Body of pancreas (tissue), 4 donors: ENCODE measurements around the gene CCDC92B. TPM values are rescaled to one million over a fixed set of nuclear protein-coding genes. Genes with fewer than 3 reads are reported as not detected.

Source experiments
- ATAC-seq: fragments of 150-250 bp; one replicate; pipeline ENCODE4 v1.9.1; 2016
- DNase-seq, 4 donors: peaks; one replicate each; pipeline ENCODE4 v3.0.0-alpha.2; 2019
- H3K27ac ChIP-seq, 4 donors: fragments of 200-600 bp; sonication (generic); 1 replicate in 3 of 4; 2 replicates in 1 of 4; pipeline versions ENCODE4 v1.5.1 to v1.6.1; 2016 to 2019; ENCODE audit warnings: mild to moderate bottlenecking in 1 of 4, mixed read lengths in 1 of 4, moderate library complexity in 1 of 4
- H3K27me3 ChIP-seq, 2 donors: fragments of 200-600 bp; sonication (generic); one replicate each; pipeline ENCODE4 v1.6.0; 2016; ENCODE audit warnings: mild to moderate bottlenecking in 1 of 2
- H3K36me3 ChIP-seq, 2 donors: fragments of 200-600 bp; sonication (generic); replicated peaks in 1 of 2; 2 replicates each; pipeline ENCODE4 v1.5.1; 2016; ENCODE audit warnings: low read depth in 2 of 2; ENCODE audit not compliant: insufficient read depth in 1 of 2
- H3K4me1 ChIP-seq: fragments of 200-600 bp; sonication (generic); one replicate; pipeline ENCODE4 v1.6.0; 2016
- H3K4me3 ChIP-seq, 2 donors: fragments of 200-600 bp; sonication (generic); 1 replicate in 1 of 2; 2 replicates in 1 of 2; pipeline ENCODE4 v1.5.1; 2016 to 2019
- H3K9me3 ChIP-seq, 3 donors: fragments of 200-600 bp; sonication (generic); 1 replicate in 2 of 3; 2 replicates in 1 of 3; pipeline ENCODE4 v1.5.1; 2016
- CTCF ChIP-seq, 7 experiments: fragments of 450-650 bp in 4 of 7; fragments of 200-600 bp in 3 of 7; sonication (generic) in 3 of 7; IDR thresholded peaks; one replicate each; pipeline ENCODE4 v1.5.1; 2016 to 2019; ENCODE audit warnings: antibody characterized with exemption in 7 of 7
- POLR2A ChIP-seq, 3 donors: fragments of 450-650 bp; IDR thresholded peaks; one replicate each; pipeline ENCODE4 v1.6.1; 2016; ENCODE audit warnings: antibody characterized with exemption in 3 of 3, mild to moderate bottlenecking in 2 of 3
- WGBS, 2 donors: methylation state at CpG; one replicate each; pipeline ENCODE4 v1.1.5; 2017; 5-methylcytosine and 5-hydroxymethylcytosine counted together
- intact Hi-C: fragments of 100-400 bp; cut with DNase I; formaldehyde crosslinking; loops from one replicate; pipeline ENCODE4 v1.15.1; 2023
- total RNA-seq, 2 donors: library from RNA; depleted of rRNA; stranded (reverse); fragments of >200 nt; gene quantifications; one replicate each; pipeline ENCODE4 v1.1.0, GENCODE V29; 2016

Gene CCDC92B
- total RNA-seq, 2 donors from 2014 or later = 0.26 TPM; not detected in 1

GRCh38 chr17:2711608-2712299 lies 37.7 kb downstream of the CCDC92B start, which contains the start of gene CLUH:
TSS of gene CLUH (minus strand) at chr17:2711764. CDS start at chr17:2711661, 103 bp downstream.
- Histone ChIP-seq H3K4me3 (peak within 1 kb of the TSS; percentile 50 to 83), H3K36me3 (no peaks in the 10 kb centered on the region), H3K9me3 (no peaks in the 10 kb centered on the region), H3K27ac (peak within 1 kb of the TSS; percentile 82 to 93 (median 92)), H3K27me3 (no peaks in the 10 kb centered on the region), H3K4me1 (peaks cover 51% of the 10 kb centered on the region)
- ATAC-seq = peak; percentile 87
- peak; percentile 96 to 97 (median 96) for DNase-seq
- WGBS, 2 donors = 2 to 8% methylated on average over 8 to 54 of the region's 76 CpGs
- peak in 2 of 7 experiments; percentile 2 to 38 for TF ChIP-seq CTCF (IDR thresholded peaks at IDR 0.05)
- TF ChIP-seq POLR2A (IDR thresholded peaks at IDR 0.05) = peak; percentile 74 to 93 (median 84)
- intact Hi-C loops = no loop called here

- DNase-seq (peak; percentile 66 to 82 (median 77)), ATAC-seq (peak; percentile 41)
- WGBS, 2 donors = 0% methylated on average over 72 of the region's 82 CpGs; no CpG with 5 or more reads in 1 of the 2 donors
- no peaks in the 10 kb centered on the region for H3K36me3 ChIP-seq
- intact Hi-C loops = no loop called here
- H3K4me3 ChIP-seq = peak overlapping the region; percentile 50 to 83
- H3K9me3 ChIP-seq = no peaks in the 10 kb centered on the region
- H3K27me3 ChIP-seq = no peaks in the 10 kb centered on the region
- peaks cover 59% of the 10 kb centered on the region for H3K4me1 ChIP-seq
- H3K27ac ChIP-seq = peak overlapping the region; percentile 82 to 93 (median 92)
- no peak for TF ChIP-seq CTCF (IDR thresholded peaks at IDR 0.05)
- peak; percentile 43 to 73 (median 72) for TF ChIP-seq POLR2A (IDR thresholded peaks at IDR 0.05)
These were observed 38.4 kb downstream of the CCDC92B start for GRCh38 chr17:2710803-2711607.

GRCh38 chr17:2710071-2710802 lies 39.2 kb downstream of the CCDC92B start:
- H3K4me3 ChIP-seq = peak overlapping the region; percentile 50 to 83
- no peaks in the 10 kb centered on the region for H3K9me3 ChIP-seq
- ATAC-seq = no peak
- intact Hi-C loops = no loop called here
- H3K27me3 ChIP-seq = no peaks in the 10 kb centered on the region
- H3K27ac ChIP-seq = peak overlapping the region; percentile 82 to 93 (median 92)
- WGBS, 2 donors = 4 to 12% methylated on average over 15 to 16 of the region's 16 CpGs
- DNase-seq = peak in 1 of 4 donors; percentile 45
- no peaks in the 10 kb centered on the region for H3K36me3 ChIP-seq
- peaks cover 63% of the 10 kb centered on the region for H3K4me1 ChIP-seq
- no peak for TF ChIP-seq POLR2A (IDR thresholded peaks at IDR 0.05)
- no peak for TF ChIP-seq CTCF (IDR thresholded peaks at IDR 0.05)

GRCh38 chr17:2709183-2709661 lies 40.2 kb downstream of the CCDC92B start:
- 13 to 30% methylated on average over 4 to 10 of the region's 10 CpGs for WGBS, 2 donors
- no peaks in the 10 kb centered on the region for H3K27me3 ChIP-seq
- intact Hi-C loops = loop anchor here (10.0 kb wide), 1 partner anchor 114 kb away; the partner anchor contains the start of gene PAFAH1B1
- H3K9me3 ChIP-seq = no peaks in the 10 kb centered on the region
- H3K36me3 ChIP-seq = no peaks in the 10 kb centered on the region
- DNase-seq (peak; percentile 82 to 91 (median 89)), ATAC-seq (peak; percentile 42)
- no peak overlapping the region for H3K4me3 ChIP-seq
- TF ChIP-seq POLR2A (IDR thresholded peaks at IDR 0.05) (peak; percentile 16 to 64 (median 60)), CTCF (IDR thresholded peaks at IDR 0.05) (no peak)
- peaks cover 63% of the 10 kb centered on the region for H3K4me1 ChIP-seq
- H3K27ac ChIP-seq = peak overlapping the region; percentile 82 to 93 (median 92)
